HepG2 (cell line): ENCODE results near the gene FBH1. TPM values are rescaled to one million over a fixed set of nuclear protein-coding genes. Genes with fewer than 3 reads are reported as not detected.
"Not testable (repeated sequence)": the region's sequence is repeated elsewhere in the genome, so short reads cannot be mapped to it uniquely, and the experiment has no call there.

Experiments used
- ATAC-seq: fragments of 200-7000 bp; cut with Tn5 transposase; 3 replicates; pipeline ENCODE4 v1.9.1; 2020; ENCODE audit warnings: mild to moderate bottlenecking, moderate library complexity
- BruUV-seq: library from RNA; stranded (reverse); fragments of 400-500 nt; replicated peaks from 2 replicates; lab custom pipeline; 2021; lab: Mats Ljungman, UMichigan
- CTCF ChIA-PET: fragments of 300-600 bp; formaldehyde crosslinking; extraction: SDS; loops from one replicate; lab custom pipeline; 2021; ENCODE audit warnings: low total read pairs, inconsistent platforms, low intra/inter-chr PET ratio; lab: Yijun Ruan, JAX
- POLR2A ChIA-PET: fragments of 350-600 bp; sonication (Branson Sonifier 250); formaldehyde crosslinking; loops from one replicate; lab custom pipeline; 2020; ENCODE audit warnings: antibody characterized with exemption, inconsistent platforms; lab: Yijun Ruan, JAX
- DNase-seq: peaks from one replicate; pipeline ENCODE4 v3.0.0-alpha.2; 2015; ENCODE audit warnings: low spot score
- FAIRE-seq: peaks from 3 replicates; lab custom pipeline; 2011; peaks lifted over from hg19 to GRCh38; lab: Jason Lieb, UNC
- H2AFZ ChIP-seq: one replicate; pipeline ENCODE4 v1.6.1; 2011; ENCODE audit warnings: low read length, inconsistent platforms
- H3K27ac ChIP-seq: fragments of 300-600 bp; 3 replicates; pipeline ENCODE4 v1.8.0; 2011; ENCODE audit warnings: mixed run types, mild to moderate bottlenecking, mixed read lengths, low read length, inconsistent platforms; ENCODE audit not compliant: insufficient read depth; ENCODE audit errors: extremely low read length
- H3K27me3 ChIP-seq, 2 experiments: fragments of 200-600 bp in 1 of 2; 2 replicates in 1 of 2; 3 replicates in 1 of 2; pipeline versions ENCODE4 v1.6.0 to v1.8.0; 2011; ENCODE audit warnings: low read length in 2 of 2, mild to moderate bottlenecking in 2 of 2, moderate library complexity in 2 of 2, inconsistent platforms in 1 of 2; ENCODE audit not compliant: insufficient read depth in 2 of 2, control insufficient read depth in 1 of 2
- H3K36me3 ChIP-seq, 2 experiments: fragments of 200-600 bp in 1 of 2; replicated peaks in 1 of 2; 2 replicates in 1 of 2; 3 replicates in 1 of 2; pipeline versions ENCODE4 v1.5.1 to v1.8.0; 2011; ENCODE audit warnings: low read length in 2 of 2, inconsistent platforms in 1 of 2; ENCODE audit not compliant: insufficient read depth in 2 of 2, control insufficient read depth in 1 of 2
- H3K4me1 ChIP-seq: 2 replicates; pipeline ENCODE4 v1.5.1; 2012; ENCODE audit warnings: low read length, inconsistent platforms; ENCODE audit not compliant: insufficient read depth
- H3K4me2 ChIP-seq: 2 replicates; pipeline ENCODE4 v1.6.0; 2011; ENCODE audit warnings: low read depth, low read length, inconsistent platforms
- H3K4me3 ChIP-seq, 3 experiments: fragments of 200-600 bp in 1 of 3; sonication (generic), shearing (Covaris generic) in 1 of 3; replicated peaks in 1 of 3; 2 replicates each; pipeline ENCODE4 v1.5.1; 2011 to 2016; ENCODE audit warnings: low read length in 3 of 3, inconsistent platforms in 2 of 3, low read depth in 2 of 3, mild to moderate bottlenecking in 2 of 3, control low read depth in 1 of 3, mixed read lengths in 1 of 3; ENCODE audit not compliant: insufficient read depth in 1 of 3
- H3K79me2 ChIP-seq: one replicate; pipeline ENCODE4 v1.6.1; 2011; ENCODE audit warnings: low read length, inconsistent platforms; ENCODE audit not compliant: insufficient read depth
- H3K9ac ChIP-seq: 2 replicates; pipeline ENCODE4 v1.6.0; 2011; ENCODE audit warnings: mild to moderate bottlenecking, low read depth, low read length, inconsistent platforms; ENCODE audit not compliant: insufficient read depth
- H3K9me3 ChIP-seq: 2 replicates; pipeline ENCODE4 v1.5.1; 2012; ENCODE audit warnings: mild to moderate bottlenecking, low read length
- H4K20me1 ChIP-seq: 2 replicates; pipeline ENCODE4 v1.6.0; 2011; ENCODE audit warnings: inconsistent platforms, mild to moderate bottlenecking, low read length, moderate library complexity; ENCODE audit not compliant: insufficient read depth
- DPF2 ChIP-seq: sonication (generic); formaldehyde crosslinking; IDR thresholded peaks from 2 replicates; pipeline ENCODE4 v1.4.0; 2020; ENCODE audit warnings: mild to moderate bottlenecking, low read depth, missing genetic modification reagents, borderline replicate concordance
- MTF2 ChIP-seq: sonication (generic); formaldehyde crosslinking; IDR thresholded peaks from 2 replicates; pipeline ENCODE4 v1.5.0; 2020; ENCODE audit warnings: missing genetic modification reagents, borderline replicate concordance
- ZBTB21 ChIP-seq: sonication (generic); formaldehyde crosslinking; IDR thresholded peaks from 2 replicates; pipeline ENCODE4 v1.4.0; 2020; ENCODE audit warnings: missing genetic modification reagents
- WGBS: methylation state at CpG from one replicate; pipeline ENCODE4 v1.1.6; 2017; ENCODE audit warnings: low lambda C conversion rate; 5-methylcytosine and 5-hydroxymethylcytosine counted together
- in situ Hi-C: cut with HindIII; loops from 2 replicates; pipeline ENCODE4 v1.10.0; 2017; ENCODE audit warnings: low pct_unique_long_range_greater_than_20kb; ENCODE audit not compliant: extremely low pct_ligation_motif_present
- intact Hi-C: fragments of 100-400 bp; cut with micrococcal nuclease; formaldehyde crosslinking; loops from one replicate; pipeline ENCODE4 v1.10.0; 2022; ENCODE audit not compliant: unreplicated experiment
- polyA plus RNA-seq, 8 experiments: library from polyadenylated mRNA; depleted of rRNA in 3 of 8; stranded (reverse) in 7 of 8; unstranded in 1 of 8; fragments of >200 nt; fragmentation: Illumina TruSeq in 4 of 8; extraction: Trizol in 4 of 8; gene quantifications; 2 replicates each; pipeline versions ENCODE4 v1.2.1 to v1.2.3, GENCODE V29; 2011 to 2016; ENCODE audit warnings: low read depth in 4 of 8, missing spikeins in 1 of 8, mixed read lengths in 1 of 8; ENCODE audit not compliant: insufficient read depth in 1 of 8
- total RNA-seq, 5 experiments: library from RNA; depleted of rRNA; stranded (reverse); fragments of >200 nt; fragmentation: Illumina TruSeq; extraction: Trizol; gene quantifications; 2 replicates each; pipeline ENCODE4 v1.2.3, GENCODE V29; 2016; ENCODE audit warnings: low read depth in 1 of 5
- TF ChIP-seq, protein P1 (sequence below): sonication (generic); formaldehyde crosslinking; IDR thresholded peaks from 2 replicates; pipeline ENCODE4 v1.4.0; 2020; ENCODE audit warnings: missing genetic modification reagents
- TF ChIP-seq, protein P2 (sequence below): sonication (generic); formaldehyde crosslinking; IDR thresholded peaks from 2 replicates; pipeline ENCODE4 v1.5.0; 2020; ENCODE audit warnings: missing genetic modification reagents

The FBH1 gene
- total and polyA plus RNA-seq, 2 of the 13 experiments (the other 11 are each of a cell fraction or from before 2014, with no cell fraction given), result 48.8 to 60.3 TPM

DNA sequence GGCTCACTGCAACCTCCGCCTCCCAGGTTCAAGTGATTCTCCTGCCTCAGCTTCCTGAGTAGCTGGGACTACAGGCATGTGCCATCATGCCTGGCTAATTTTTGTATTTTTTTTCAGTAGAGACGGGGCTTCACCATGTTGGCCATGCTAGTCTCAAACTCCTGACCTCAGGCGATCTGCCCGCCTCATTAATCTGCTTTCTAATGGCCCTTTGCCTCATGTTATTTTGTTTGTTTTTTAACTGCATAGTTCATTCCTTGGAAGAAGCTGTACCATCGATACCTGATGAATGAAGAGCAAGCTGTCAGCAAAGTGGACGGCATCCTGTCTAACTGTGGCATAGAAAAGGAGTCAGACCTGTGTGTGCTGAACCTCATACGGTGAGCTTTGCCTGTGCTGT is 18.6 kb downstream of the FBH1 start:
- ATAC-seq, CTCF ChIA-PET, POLR2A ChIA-PET: not testable (repeated sequence)

DNA sequence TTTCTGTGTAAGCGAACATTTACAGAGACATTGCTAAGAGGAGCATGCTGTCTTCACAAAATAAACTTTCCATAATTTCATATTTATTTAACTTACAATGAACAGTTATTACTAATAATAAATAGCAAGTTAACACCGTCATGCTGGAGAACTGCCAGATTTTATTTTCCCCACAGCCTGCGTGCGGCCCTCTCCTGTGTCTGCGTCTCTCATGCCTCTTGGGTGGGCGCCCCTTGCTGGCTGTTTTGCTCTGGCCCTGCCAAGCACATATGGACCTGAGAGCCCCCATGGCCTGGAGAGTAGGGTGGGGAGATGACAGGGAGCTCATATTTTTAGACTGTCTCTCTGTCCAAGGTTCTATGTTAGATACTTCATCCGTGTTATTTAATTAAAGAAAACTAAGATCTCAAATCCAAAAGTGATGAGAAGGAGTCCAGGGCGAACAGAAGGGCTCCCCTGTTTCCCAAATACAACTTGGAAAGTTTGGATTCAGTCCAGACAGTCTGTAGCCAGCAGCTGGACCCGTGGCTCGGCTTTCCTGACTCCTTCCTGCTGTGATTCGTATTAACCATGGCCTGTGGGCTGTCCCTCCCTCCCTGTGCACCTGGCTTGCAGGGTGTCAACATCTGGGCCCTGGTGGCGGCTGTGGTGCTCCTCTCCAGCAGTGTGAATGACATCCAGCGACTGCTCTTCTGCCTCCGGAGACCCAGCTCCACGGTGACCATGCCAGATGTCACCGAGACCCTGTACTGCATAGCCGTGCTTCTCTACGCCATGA is 20.5 kb downstream of the FBH1 start:
- no peak for FAIRE-seq
- no peaks in the 10 kb centered on the region for H3K4me1 ChIP-seq
- no peaks in the 10 kb centered on the region for H3K9me3 ChIP-seq
- no peak for ATAC-seq
- H3K9ac ChIP-seq, result no peak overlapping the region
- intact Hi-C loops, result no loop called here
- in situ Hi-C loops, result no loop called here
- POLR2A ChIA-PET, result no interaction called here
- H3K36me3 ChIP-seq, result peaks cover 34 to 75% of the 10 kb centered on the region in 2 experiments
- no peak overlapping the region for H3K4me2 ChIP-seq
- H3K4me3 ChIP-seq, result no peak overlapping the region
- H3K27ac ChIP-seq, result no peak overlapping the region
- DNase-seq, result no peak
- H2AFZ ChIP-seq, result no peak overlapping the region
- WGBS, result 97% methylated on average over 18 of the region's 18 CpGs
- CTCF ChIA-PET, result no interaction called here
- no peaks in the 10 kb centered on the region for H4K20me1 ChIP-seq
- no peaks in the 10 kb centered on the region for H3K27me3 ChIP-seq
- H3K79me2 ChIP-seq, result no peaks in the 10 kb centered on the region
- TF ChIP-seq MTF2 (CRISPR knock-in tag), result no peak
- TF ChIP-seq ZBTB21, result no peak
- no peak for TF ChIP-seq DPF2 (CRISPR knock-in tag)
- TF ChIP-seq, protein P1, sequence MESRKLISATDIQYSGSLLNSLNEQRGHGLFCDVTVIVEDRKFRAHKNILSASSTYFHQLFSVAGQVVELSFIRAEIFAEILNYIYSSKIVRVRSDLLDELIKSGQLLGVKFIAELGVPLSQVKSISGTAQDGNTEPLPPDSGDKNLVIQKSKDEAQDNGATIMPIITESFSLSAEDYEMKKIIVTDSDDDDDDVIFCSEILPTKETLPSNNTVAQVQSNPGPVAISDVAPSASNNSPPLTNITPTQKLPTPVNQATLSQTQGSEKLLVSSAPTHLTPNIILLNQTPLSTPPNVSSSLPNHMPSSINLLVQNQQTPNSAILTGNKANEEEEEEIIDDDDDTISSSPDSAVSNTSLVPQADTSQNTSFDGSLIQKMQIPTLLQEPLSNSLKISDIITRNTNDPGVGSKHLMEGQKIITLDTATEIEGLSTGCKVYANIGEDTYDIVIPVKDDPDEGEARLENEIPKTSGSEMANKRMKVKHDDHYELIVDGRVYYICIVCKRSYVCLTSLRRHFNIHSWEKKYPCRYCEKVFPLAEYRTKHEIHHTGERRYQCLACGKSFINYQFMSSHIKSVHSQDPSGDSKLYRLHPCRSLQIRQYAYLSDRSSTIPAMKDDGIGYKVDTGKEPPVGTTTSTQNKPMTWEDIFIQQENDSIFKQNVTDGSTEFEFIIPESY, result no peak
- TF ChIP-seq, protein P2, sequence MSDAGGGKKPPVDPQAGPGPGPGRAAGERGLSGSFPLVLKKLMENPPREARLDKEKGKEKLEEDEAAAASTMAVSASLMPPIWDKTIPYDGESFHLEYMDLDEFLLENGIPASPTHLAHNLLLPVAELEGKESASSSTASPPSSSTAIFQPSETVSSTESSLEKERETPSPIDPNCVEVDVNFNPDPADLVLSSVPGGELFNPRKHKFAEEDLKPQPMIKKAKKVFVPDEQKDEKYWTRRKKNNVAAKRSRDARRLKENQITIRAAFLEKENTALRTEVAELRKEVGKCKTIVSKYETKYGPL (CRISPR knock-in tag), result no peak
- BruUV-seq, result no TSS peak

More for the DNA sequence above, 18.6 kb downstream of the FBH1 start:
- H3K27ac ChIP-seq, H3K9me3 ChIP-seq, H3K4me1 ChIP-seq, intact Hi-C loops, H3K79me2 ChIP-seq, FAIRE-seq, H3K9ac ChIP-seq, H2AFZ ChIP-seq, BruUV-seq, H3K27me3 ChIP-seq, DNase-seq, H3K4me3 ChIP-seq, H3K4me2 ChIP-seq, in situ Hi-C loops, H4K20me1 ChIP-seq: not testable (repeated sequence)
- H3K36me3 ChIP-seq, result peaks cover 25 to 57% of the 10 kb centered on the region in 2 experiments
- WGBS, result 95% methylated on average over 7 of the region's 7 CpGs
